Heart right ventricle (tissue), 16 donors: ENCODE results near the gene ZNF135. TPM values are rescaled to one million over a fixed set of nuclear protein-coding genes. Genes with fewer than 3 reads are reported as not detected.

ENCODE experiments used
- ATAC-seq, 8 donors: fragments of 200-7000 bp; cut with Tn5 transposase; one replicate each; pipeline ENCODE4 v1.9.1; 2020; ENCODE audit warnings: mild to moderate bottlenecking in 8 of 8, moderate library complexity in 8 of 8, moderate number of reproducible peaks in 1 of 8
- DNase-seq, 2 donors: peaks; one replicate each; pipeline ENCODE4 v3.0.0-alpha.2; 2020
- H3K27ac ChIP-seq, 10 donors: fragments of 200-600 bp; sonication (generic) in 2 of 10; one replicate each; pipeline versions ENCODE4 v1.5.0 to v1.8.0; 2020 to 2022; ENCODE audit warnings: mild to moderate bottlenecking in 3 of 10
- H3K27me3 ChIP-seq, 7 donors: fragments of 200-600 bp; one replicate each; pipeline ENCODE4 v1.8.0; 2021 to 2022; ENCODE audit warnings: mild to moderate bottlenecking in 2 of 7
- H3K36me3 ChIP-seq, 9 donors: fragments of 200-600 bp; sonication (generic) in 1 of 9; one replicate each; pipeline versions ENCODE4 v1.5.0 to v1.8.0; 2020 to 2022; ENCODE audit warnings: mild to moderate bottlenecking in 2 of 9
- H3K4me1 ChIP-seq, 9 donors: fragments of 200-600 bp; sonication (generic) in 1 of 9; one replicate each; pipeline versions ENCODE4 v1.5.0 to v1.8.0; 2020 to 2022; ENCODE audit warnings: mild to moderate bottlenecking in 4 of 9
- H3K4me3 ChIP-seq, 10 donors: fragments of 200-600 bp; sonication (generic) in 2 of 10; one replicate each; pipeline versions ENCODE4 v1.5.0 to v1.8.0; 2020 to 2022; ENCODE audit warnings: mild to moderate bottlenecking in 7 of 10, moderate library complexity in 2 of 10
- H3K9me3 ChIP-seq, 11 donors: fragments of 200-600 bp in 10 of 11; sonication (generic) in 2 of 11; one replicate each; pipeline versions ENCODE4 v1.5.0 to v1.8.0; 2013 to 2022; ENCODE audit warnings: mild to moderate bottlenecking in 2 of 11, control low read depth in 1 of 11, moderate library complexity in 1 of 11
- WGBS, 2 donors: extraction: QIAGEN DNeasy Blood & Tissue Kit; methylation state at CpG; one replicate each; pipeline ENCODE4 v1.1.7; 2013; ENCODE audit warnings: inconsistent platforms in 1 of 2; 5-methylcytosine and 5-hydroxymethylcytosine counted together
- intact Hi-C, 10 donors: fragments of 100-400 bp; cut with DNase I; formaldehyde crosslinking; loops; one replicate each; pipeline versions ENCODE4 v1.11.1 to v1.14.2; 2022
- polyA plus RNA-seq, 2 donors: library from polyadenylated mRNA; stranded (reverse); fragments of 200-250 nt; gene quantifications; one replicate each; pipeline ENCODE4 v1.2.3, GENCODE V29; 2013
- total RNA-seq, 10 donors: library from RNA; stranded (reverse); fragmentation: NEBNext Ultra II Directional in 3 of 10; extraction: Animal tissue kit (Norgen Biotek cat#: 25700) in 3 of 10; gene quantifications; one replicate each; pipeline versions ENCODE4 v1.2.1 to v1.2.4, GENCODE V29; 2021 to 2023
- TF ChIP-seq, protein P1 (sequence below), 9 donors: fragments of 200-600 bp; sonication (generic) in 2 of 9; IDR thresholded peaks; one replicate each; pipeline versions ENCODE4 v1.5.0 to v1.8.0; 2021 to 2022; ENCODE audit warnings: antibody characterized with exemption in 9 of 9, mild to moderate bottlenecking in 5 of 9, moderate library complexity in 1 of 9
- donor health status: Arrhythmogenic right ventricular cardiomyopathy.
- donor health status: ischemic (EF 13 %, LVEDD 7.1; RV severe dilation, severe dysfunction).
- donor health status: healthy with polysubstance abuse.
- donor health status: DM: no; HTN: yes; CAD: no.
- donor health status: DM: no; HTN: no; CAD: no.
- donor health status: ischemic (EF 25% LVEDD 6.9; RV normal size, moderate dysfunction).
- donor health status: ischemic (EF 25% LVEDD 5.7; RV mildly dilated, moderate dysfunction).
- donor health status: healthy.
- donor health status: DM: yes; HTN: yes; CAD: no.
- donor health status: Ischemic cardiomyopathy.
- donor health status: ischemic (EF 35%, LVEDD 5.7; RV mildly dilated, moderate dysfunction).
- donor health status: nonischemic (EF 11% LVEDD 7.7; RV severe dilation, severe dysfunction).
- donor health status: DM: yes; HTN: yes; CAD: no.
- donor health status: PGD.
- donor health status: ischemic (EF 29% LVEDD 5.4; RV normal size, mild dysfunction).
- donor health status: nonischemic (EF 23%, LVEDD 6.1; RV moderate dilation, normal function).

Gene ZNF135
- total and polyA plus RNA-seq, 12 donors, result 2.5 to 10.1 (median 3.9) TPM

- Histone ChIP-seq H3K4me3 (peak overlapping the region; percentile 51 to 84 (median 72)), H3K4me1 (peaks cover 0 to 20% (median 11%) of the 10 kb centered on the region in 9 donors), H3K27ac (peak overlapping the region; percentile 84 to 99 (median 95)), H3K27me3 (no peaks in the 10 kb centered on the region), H3K36me3 (peaks cover 0 to 28% (median 8%) of the 10 kb centered on the region in 9 donors), H3K9me3 (peaks cover 0 to 72% (median 0%) of the 10 kb centered on the region in 11 donors)
- ATAC-seq (peak in 5 of 8 donors; percentile 5 to 23 (median 18)), DNase-seq (peak in 1 of 2 donors; percentile 28)
- TF ChIP-seq, protein P1, sequence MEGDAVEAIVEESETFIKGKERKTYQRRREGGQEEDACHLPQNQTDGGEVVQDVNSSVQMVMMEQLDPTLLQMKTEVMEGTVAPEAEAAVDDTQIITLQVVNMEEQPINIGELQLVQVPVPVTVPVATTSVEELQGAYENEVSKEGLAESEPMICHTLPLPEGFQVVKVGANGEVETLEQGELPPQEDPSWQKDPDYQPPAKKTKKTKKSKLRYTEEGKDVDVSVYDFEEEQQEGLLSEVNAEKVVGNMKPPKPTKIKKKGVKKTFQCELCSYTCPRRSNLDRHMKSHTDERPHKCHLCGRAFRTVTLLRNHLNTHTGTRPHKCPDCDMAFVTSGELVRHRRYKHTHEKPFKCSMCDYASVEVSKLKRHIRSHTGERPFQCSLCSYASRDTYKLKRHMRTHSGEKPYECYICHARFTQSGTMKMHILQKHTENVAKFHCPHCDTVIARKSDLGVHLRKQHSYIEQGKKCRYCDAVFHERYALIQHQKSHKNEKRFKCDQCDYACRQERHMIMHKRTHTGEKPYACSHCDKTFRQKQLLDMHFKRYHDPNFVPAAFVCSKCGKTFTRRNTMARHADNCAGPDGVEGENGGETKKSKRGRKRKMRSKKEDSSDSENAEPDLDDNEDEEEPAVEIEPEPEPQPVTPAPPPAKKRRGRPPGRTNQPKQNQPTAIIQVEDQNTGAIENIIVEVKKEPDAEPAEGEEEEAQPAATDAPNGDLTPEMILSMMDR (IDR thresholded peaks at IDR 0.05), result no peak
- 3 to 10% methylated on average over 27 to 28 of the region's 28 CpGs for WGBS, 2 donors
- intact Hi-C loops, result loop anchor here in 7 of 10 donors (2.0 to 5.0 kb wide), 2 partner anchors 38 to 57 kb away; partner anchors contain the start of genes ZSCAN18 (in 6 of the 7) and ZNF606 (in 1 of the 7)
Observed at GRCh38 chr19:58059671-58060078, 593 bp downstream of the ZNF135 start.

- Histone ChIP-seq H3K27ac (peak overlapping the region in 7 of 10 donors; percentile 90 to 99 (median 95)), H3K4me3 (peak overlapping the region in 9 of 10 donors; percentile 51 to 84 (median 74)), H3K27me3 (no peaks in the 10 kb centered on the region), H3K4me1 (peaks cover 0 to 19% (median 11%) of the 10 kb centered on the region in 9 donors), H3K9me3 (peaks cover 0 to 77% (median 5%) of the 10 kb centered on the region in 11 donors), H3K36me3 (peaks cover 0 to 33% (median 13%) of the 10 kb centered on the region in 9 donors)
- intact Hi-C loops, result loop anchor here in 1 of 10 donors (5.0 kb wide), 1 partner anchor 37 kb away; the partner anchor contains the start of gene ZSCAN18
- no peak for DNase-seq
- no peak for ATAC-seq
- TF ChIP-seq, protein P1 (IDR thresholded peaks at IDR 0.05), result no peak
- 66 to 89% methylated on average over 23 to 24 of the region's 24 CpGs for WGBS, 2 donors
Observed at GRCh38 chr19:58060231-58060630, 1.1 kb downstream of the ZNF135 start.

GRCh38 chr19:58063712-58064111 lies 4.6 kb downstream of the ZNF135 start:
- Histone ChIP-seq H3K27me3 (no peaks in the 10 kb centered on the region), H3K4me3 (no peak overlapping the region), H3K9me3 (peaks cover 11 to 95% (median 39%) of the 10 kb centered on the region in 11 donors), H3K27ac (no peak overlapping the region), H3K4me1 (peaks cover 0 to 12% (median 7%) of the 10 kb centered on the region in 9 donors), H3K36me3 (peaks cover 11 to 68% (median 46%) of the 10 kb centered on the region in 9 donors)
- WGBS, 2 donors, result 97 to 100% methylated on average over 3 of the region's 3 CpGs
- ATAC-seq (no peak), DNase-seq (no peak)
- TF ChIP-seq, protein P1 (IDR thresholded peaks at IDR 0.05), result no peak
- intact Hi-C loops, result loop anchor here in 1 of 10 donors (5.0 kb wide), 1 partner anchor 34 kb away; the partner anchor contains the start of gene ZSCAN18

GRCh38 chr19:58067240-58067912 lies 8.3 kb downstream of the ZNF135 start:
- Histone ChIP-seq H3K27me3 (no peaks in the 10 kb centered on the region), H3K27ac (no peak overlapping the region), H3K4me3 (no peak overlapping the region), H3K9me3 (peaks cover 11 to 100% (median 66%) of the 10 kb centered on the region in 11 donors), H3K4me1 (no peaks in the 10 kb centered on the region), H3K36me3 (peaks cover 11 to 90% (median 46%) of the 10 kb centered on the region in 9 donors)
- DNase-seq, result no peak
- WGBS, 2 donors, result 96 to 98% methylated on average over 15 of the region's 15 CpGs
- TF ChIP-seq, protein P1 (IDR thresholded peaks at IDR 0.05), result no peak
- intact Hi-C loops, result no loop called here
- ATAC-seq, result no peak
